Loucy (cell line): ENCODE results near the gene CLIC3.

ENCODE experiments used
- EZH2phosphoT487 ChIP-seq: fragments of 200-600 bp; IDR thresholded peaks from 2 replicates; pipeline ENCODE4 v1.6.1; 2018; ENCODE audit warnings: antibody characterized with exemption, mild to moderate bottlenecking, moderate library complexity, borderline replicate concordance
- TF ChIP-seq, protein P1 (sequence below): fragments of 200-600 bp; sonication (generic); conservative IDR thresholded peaks from 2 replicates; pipeline ENCODE4 v1.5.1; 2014; ENCODE audit warnings: mild to moderate bottlenecking, antibody characterized with exemption, low read length

DNA sequence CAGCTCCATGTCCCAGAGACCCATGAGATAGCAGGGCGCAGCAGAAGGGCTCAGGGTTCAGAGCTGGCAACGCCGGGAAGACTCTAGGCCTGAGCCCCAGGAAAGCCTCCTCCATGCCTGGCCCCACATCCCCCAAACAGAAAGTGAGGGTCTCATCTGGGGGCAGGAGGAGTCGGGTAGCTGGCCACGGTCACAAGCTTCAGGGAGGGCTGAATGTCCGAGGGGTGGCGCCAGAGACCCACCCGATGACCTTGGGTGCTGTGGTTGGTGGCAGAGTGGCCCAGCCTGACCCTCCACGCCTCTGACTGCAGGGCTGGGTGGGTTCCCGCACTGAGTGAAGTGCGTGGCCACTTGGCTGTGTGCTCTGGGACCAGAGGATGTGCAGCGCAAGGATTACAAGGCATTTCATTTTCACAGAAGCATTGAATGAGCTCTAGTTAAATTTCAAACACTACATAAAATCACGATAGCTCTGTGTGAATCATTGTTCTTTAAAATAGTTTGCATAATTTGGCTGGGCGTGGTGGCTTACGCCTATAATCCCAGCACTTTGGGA, 48.3 kb downstream of the CLIC3 start:
- TF ChIP-seq, protein P1, sequence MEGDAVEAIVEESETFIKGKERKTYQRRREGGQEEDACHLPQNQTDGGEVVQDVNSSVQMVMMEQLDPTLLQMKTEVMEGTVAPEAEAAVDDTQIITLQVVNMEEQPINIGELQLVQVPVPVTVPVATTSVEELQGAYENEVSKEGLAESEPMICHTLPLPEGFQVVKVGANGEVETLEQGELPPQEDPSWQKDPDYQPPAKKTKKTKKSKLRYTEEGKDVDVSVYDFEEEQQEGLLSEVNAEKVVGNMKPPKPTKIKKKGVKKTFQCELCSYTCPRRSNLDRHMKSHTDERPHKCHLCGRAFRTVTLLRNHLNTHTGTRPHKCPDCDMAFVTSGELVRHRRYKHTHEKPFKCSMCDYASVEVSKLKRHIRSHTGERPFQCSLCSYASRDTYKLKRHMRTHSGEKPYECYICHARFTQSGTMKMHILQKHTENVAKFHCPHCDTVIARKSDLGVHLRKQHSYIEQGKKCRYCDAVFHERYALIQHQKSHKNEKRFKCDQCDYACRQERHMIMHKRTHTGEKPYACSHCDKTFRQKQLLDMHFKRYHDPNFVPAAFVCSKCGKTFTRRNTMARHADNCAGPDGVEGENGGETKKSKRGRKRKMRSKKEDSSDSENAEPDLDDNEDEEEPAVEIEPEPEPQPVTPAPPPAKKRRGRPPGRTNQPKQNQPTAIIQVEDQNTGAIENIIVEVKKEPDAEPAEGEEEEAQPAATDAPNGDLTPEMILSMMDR: peak; percentile 59
- TF ChIP-seq EZH2phosphoT487: no peak
